Measurements from ENCODE around the gene LAPTM4A. TPM values are rescaled to one million over a fixed set of nuclear protein-coding genes. Genes with fewer than 3 reads are reported as not detected.
"Not testable (repeated sequence)": the region's sequence is repeated elsewhere in the genome, so short reads cannot be mapped to it uniquely, and the experiment has no call there.

The LAPTM4A gene
- total RNA-seq, 3 donors from 2014 or later = 27.3 to 30.0 (median 29.7) TPM

DNA sequence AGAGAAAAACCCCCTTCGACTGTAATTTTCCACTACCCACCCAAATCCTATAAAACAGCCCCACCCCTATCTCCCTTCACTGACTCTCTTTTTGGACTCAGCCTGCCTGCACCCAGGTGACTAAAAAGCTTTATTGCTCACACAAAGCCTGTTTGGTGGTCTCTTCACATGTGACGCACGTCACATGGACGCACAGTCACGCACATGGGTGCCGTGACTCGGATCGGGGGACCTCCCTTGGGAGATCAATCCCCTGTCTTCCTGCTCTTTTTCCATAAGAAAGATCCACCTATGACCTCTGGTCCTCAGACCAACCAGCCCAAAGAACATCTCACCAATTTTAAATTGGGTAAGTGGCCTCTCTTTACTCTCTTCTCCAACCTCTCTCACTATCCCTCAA is 31.4 kb upstream of the LAPTM4A start:
- ATAC-seq; H3K4me1 Mint-ChIP-seq (ENCODE audit: low read depth); H3K27me3 Mint-ChIP-seq (ENCODE audit: low read depth); H3K9me3 Mint-ChIP-seq; H3K4me3 Mint-ChIP-seq; H3K36me3 Mint-ChIP-seq (ENCODE audit: insufficient read depth); DNase-seq: not testable (repeated sequence)

GRCh38 chr2:20081841-20082240 is 30.4 kb upstream of the LAPTM4A start:
- H3K36me3 Mint-ChIP-seq (ENCODE audit: insufficient read depth) = no peaks in the 10 kb centered on the region
- DNase-seq = no peak
- no peak overlapping the region for H3K4me3 Mint-ChIP-seq
- no peaks in the 10 kb centered on the region for H3K9me3 Mint-ChIP-seq
- peaks cover 3% of the 10 kb centered on the region for H3K27me3 Mint-ChIP-seq (ENCODE audit: low read depth)
- H3K4me1 Mint-ChIP-seq (ENCODE audit: low read depth) = no peaks in the 10 kb centered on the region
- no peak for ATAC-seq

GRCh38 chr2:20080839-20081415 is 29.5 kb upstream of the LAPTM4A start:
- H3K4me3 Mint-ChIP-seq = no peak overlapping the region
- H3K9me3 Mint-ChIP-seq = no peaks in the 10 kb centered on the region
- no peaks in the 10 kb centered on the region for H3K4me1 Mint-ChIP-seq (ENCODE audit: low read depth)
- H3K27me3 Mint-ChIP-seq (ENCODE audit: low read depth) = peaks cover 3% of the 10 kb centered on the region
- H3K36me3 Mint-ChIP-seq (ENCODE audit: insufficient read depth) = no peaks in the 10 kb centered on the region
- DNase-seq = no peak
- no peak for ATAC-seq

DNA sequence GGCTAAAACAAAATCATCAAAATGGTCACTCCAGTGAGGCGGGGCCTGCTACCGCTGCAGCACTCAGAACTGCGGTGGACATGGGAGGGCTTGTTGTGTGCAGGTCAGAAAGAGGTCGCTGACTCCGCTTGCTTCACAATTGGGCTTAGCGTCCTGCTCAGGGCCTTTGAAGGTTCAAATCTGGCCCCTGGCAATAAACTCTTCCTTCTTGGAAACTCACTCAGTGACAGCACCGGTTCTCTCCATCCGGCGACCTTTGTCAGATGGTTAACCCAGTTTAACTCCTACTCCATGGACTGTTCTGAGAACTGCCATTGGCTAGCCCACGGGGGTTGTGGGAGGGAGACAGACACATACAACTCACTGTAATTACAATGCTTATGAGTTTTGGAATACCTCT is 29.0 kb upstream of the LAPTM4A start:
- DNase-seq (no peak), ATAC-seq (no peak)
- no peaks in the 10 kb centered on the region for H3K9me3 Mint-ChIP-seq
- no peaks in the 10 kb centered on the region for H3K4me1 Mint-ChIP-seq (ENCODE audit: low read depth)
- no peak overlapping the region for H3K4me3 Mint-ChIP-seq
- H3K36me3 Mint-ChIP-seq (ENCODE audit: insufficient read depth) = no peaks in the 10 kb centered on the region
- peaks cover 3% of the 10 kb centered on the region for H3K27me3 Mint-ChIP-seq (ENCODE audit: low read depth)

DNA sequence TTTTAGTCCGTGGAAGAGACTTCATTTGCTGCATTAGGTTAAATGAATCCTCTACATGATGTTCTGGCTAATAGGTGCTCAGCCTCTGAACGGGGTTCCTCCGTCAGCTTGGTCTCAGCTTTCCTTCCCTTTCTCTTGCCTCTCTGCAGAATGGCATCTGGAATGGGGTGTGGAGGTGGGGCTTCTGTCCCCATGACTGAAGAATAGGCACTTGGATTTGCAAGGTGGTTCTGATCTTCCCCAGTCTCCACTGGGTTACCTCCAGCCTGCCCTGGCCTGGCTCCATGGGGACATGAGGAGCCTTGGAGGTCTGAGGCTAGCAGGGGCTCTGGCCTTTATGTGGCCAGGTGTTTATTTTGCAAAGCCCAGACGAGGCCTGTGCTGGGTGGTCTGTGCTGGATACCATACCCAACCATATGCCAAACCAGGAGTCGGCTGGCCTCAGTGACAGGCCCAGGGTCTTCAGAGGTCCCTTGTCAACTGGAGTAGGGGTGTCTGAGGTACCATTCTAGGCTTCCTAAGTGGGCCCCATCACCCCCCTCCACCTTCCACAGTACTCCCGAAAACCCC is 28.2 kb upstream of the LAPTM4A start:
- H3K9me3 Mint-ChIP-seq = no peaks in the 10 kb centered on the region
- no peak for DNase-seq
- H3K36me3 Mint-ChIP-seq (ENCODE audit: insufficient read depth) = no peaks in the 10 kb centered on the region
- no peak overlapping the region for H3K4me3 Mint-ChIP-seq
- peaks cover 3% of the 10 kb centered on the region for H3K27me3 Mint-ChIP-seq (ENCODE audit: low read depth)
- no peak for ATAC-seq
- no peaks in the 10 kb centered on the region for H3K4me1 Mint-ChIP-seq (ENCODE audit: low read depth)

DNA sequence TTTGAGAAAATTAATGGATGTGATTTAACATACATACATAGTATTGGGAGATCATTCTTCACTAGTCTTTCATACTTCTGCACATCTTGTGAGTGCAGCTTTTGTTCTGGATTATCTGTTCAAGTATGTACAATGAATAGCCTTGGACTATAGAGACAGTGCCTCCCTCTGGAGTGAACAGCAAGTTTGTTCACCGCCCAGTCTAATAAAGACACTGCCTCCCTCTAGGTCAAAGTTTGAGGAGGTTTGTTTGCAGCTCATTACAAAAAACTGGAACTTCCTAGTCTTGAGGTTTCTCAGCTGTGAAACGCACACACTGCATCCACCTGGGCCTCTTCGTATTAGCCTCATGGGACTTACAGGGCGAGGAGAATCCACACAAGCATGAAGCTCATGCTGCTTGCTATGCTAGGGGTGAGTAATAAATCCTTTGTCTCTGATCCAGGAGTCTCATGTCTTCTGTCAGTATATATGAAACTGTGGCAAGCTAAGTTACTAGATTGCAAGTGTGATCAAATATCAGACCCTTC is 26.0 kb upstream of the LAPTM4A start:
- Mint-ChIP-seq H3K27me3 (ENCODE audit: low read depth) (peaks cover 3% of the 10 kb centered on the region), H3K4me3 (no peak overlapping the region), H3K36me3 (ENCODE audit: insufficient read depth) (no peaks in the 10 kb centered on the region), H3K4me1 (ENCODE audit: low read depth) (no peaks in the 10 kb centered on the region), H3K9me3 (no peaks in the 10 kb centered on the region)
- ATAC-seq = no peak
- DNase-seq = no peak

- Mint-ChIP-seq H3K4me3 (no peak overlapping the region), H3K27me3 (ENCODE audit: low read depth) (peaks cover 3% of the 10 kb centered on the region), H3K4me1 (ENCODE audit: low read depth) (no peaks in the 10 kb centered on the region), H3K9me3 (no peaks in the 10 kb centered on the region), H3K36me3 (ENCODE audit: insufficient read depth) (no peaks in the 10 kb centered on the region)
- ATAC-seq (no peak), DNase-seq (no peak)
These were observed 25.3 kb upstream of the LAPTM4A start for GRCh38 chr2:20076757-20077156.

DNA sequence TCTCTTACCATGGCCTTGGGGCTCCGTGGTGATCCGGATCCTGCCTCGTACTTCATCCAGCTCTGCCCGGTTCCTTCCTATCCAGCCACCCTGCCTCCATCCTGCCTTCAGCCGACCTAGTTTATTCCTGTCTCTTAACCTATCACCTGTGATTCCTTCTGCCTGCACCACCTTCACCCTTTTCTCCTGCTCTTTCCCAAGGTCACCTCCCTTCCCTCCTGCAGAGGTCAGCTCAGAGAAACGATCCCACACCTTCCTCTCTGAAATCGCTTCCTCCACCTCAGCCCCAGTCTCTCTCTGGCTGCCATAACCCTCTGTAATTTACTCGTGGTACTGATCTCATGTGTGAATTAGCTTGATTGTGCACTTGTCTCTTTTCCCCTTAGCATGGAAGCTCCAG is 23.5 kb upstream of the LAPTM4A start:
- H3K27me3 Mint-ChIP-seq (ENCODE audit: low read depth) = peaks cover 5% of the 10 kb centered on the region
- H3K4me1 Mint-ChIP-seq (ENCODE audit: low read depth) = no peaks in the 10 kb centered on the region
- ATAC-seq (no peak), DNase-seq (no peak)
- no peaks in the 10 kb centered on the region for H3K9me3 Mint-ChIP-seq
- H3K4me3 Mint-ChIP-seq = no peak overlapping the region
- H3K36me3 Mint-ChIP-seq (ENCODE audit: insufficient read depth) = no peaks in the 10 kb centered on the region

- not testable (repeated sequence) for H3K9me3 Mint-ChIP-seq; H3K4me3 Mint-ChIP-seq; H3K4me1 Mint-ChIP-seq (ENCODE audit: low read depth); ATAC-seq; H3K27me3 Mint-ChIP-seq (ENCODE audit: low read depth); H3K36me3 Mint-ChIP-seq (ENCODE audit: insufficient read depth); DNase-seq
These were observed 22.7 kb upstream of the LAPTM4A start for GRCh38 chr2:20074046-20074648.

GRCh38 chr2:20073460-20073859 is 22.0 kb upstream of the LAPTM4A start:
- Mint-ChIP-seq H3K4me3 (no peak overlapping the region), H3K4me1 (ENCODE audit: low read depth) (no peaks in the 10 kb centered on the region), H3K27me3 (ENCODE audit: low read depth) (peaks cover 1% of the 10 kb centered on the region), H3K36me3 (ENCODE audit: insufficient read depth) (no peaks in the 10 kb centered on the region), H3K9me3 (no peaks in the 10 kb centered on the region)
- DNase-seq (no peak), ATAC-seq (no peak)

- H3K4me3 Mint-ChIP-seq = no peak overlapping the region
- no peak for DNase-seq
- ATAC-seq = no peak
- H3K27me3 Mint-ChIP-seq (ENCODE audit: low read depth) = peaks cover 1% of the 10 kb centered on the region
- H3K4me1 Mint-ChIP-seq (ENCODE audit: low read depth) = no peaks in the 10 kb centered on the region
- no peaks in the 10 kb centered on the region for H3K9me3 Mint-ChIP-seq
- no peaks in the 10 kb centered on the region for H3K36me3 Mint-ChIP-seq (ENCODE audit: insufficient read depth)
These were observed 21.2 kb upstream of the LAPTM4A start for GRCh38 chr2:20072436-20073158.

GRCh38 chr2:20071397-20072383 is 20.3 kb upstream of the LAPTM4A start:
- H3K4me1 Mint-ChIP-seq (ENCODE audit: low read depth) = no peaks in the 10 kb centered on the region
- no peak for DNase-seq
- no peaks in the 10 kb centered on the region for H3K9me3 Mint-ChIP-seq
- peaks cover 1% of the 10 kb centered on the region for H3K27me3 Mint-ChIP-seq (ENCODE audit: low read depth)
- ATAC-seq = no peak
- no peaks in the 10 kb centered on the region for H3K36me3 Mint-ChIP-seq (ENCODE audit: insufficient read depth)
- H3K4me3 Mint-ChIP-seq = no peak overlapping the region

GRCh38 chr2:20069756-20070155 is 18.3 kb upstream of the LAPTM4A start:
- no peaks in the 10 kb centered on the region for H3K4me1 Mint-ChIP-seq (ENCODE audit: low read depth)
- no peak for ATAC-seq
- no peak overlapping the region for H3K4me3 Mint-ChIP-seq
- DNase-seq = no peak
- no peaks in the 10 kb centered on the region for H3K9me3 Mint-ChIP-seq
- no peaks in the 10 kb centered on the region for H3K36me3 Mint-ChIP-seq (ENCODE audit: insufficient read depth)
- peaks cover 1% of the 10 kb centered on the region for H3K27me3 Mint-ChIP-seq (ENCODE audit: low read depth)

Measured in activated T-cell treated with anti-CD3 and anti-CD28 coated beads, Interleukin-2, amount 50 U/mL, for 4 hours (primary cell).